Calu3 (cell line): ENCODE measurements around the gene FLYWCH1. TPM values are rescaled to one million over a fixed set of nuclear protein-coding genes. Genes with fewer than 3 reads are reported as not detected.

Source experiments
- BruUV-seq: library from RNA; stranded (reverse); fragments of 400-500 nt; replicated peaks from 2 replicates; lab custom pipeline; 2021; lab: Mats Ljungman, UMichigan
- CTCF ChIA-PET: fragments of 300-600 bp; sonication (Branson Sonifier 250); formaldehyde crosslinking; loops from one replicate; lab custom pipeline; 2022; ENCODE audit warnings: antibody characterized with exemption; lab: Charles Lee
- DNase-seq: peaks from one replicate; pipeline ENCODE4 v3.0.0; 2022
- H3K27ac Mint-ChIP-seq: one replicate; pipeline ENCODE4 v1.8.0; 2022; ENCODE audit warnings: mixed read lengths; ENCODE audit not compliant: unreplicated experiment
- H3K27me3 Mint-ChIP-seq: one replicate; pipeline ENCODE4 v1.8.0; 2022; ENCODE audit warnings: mixed read lengths; ENCODE audit not compliant: unreplicated experiment
- H3K36me3 Mint-ChIP-seq: one replicate; pipeline ENCODE4 v1.8.0; 2022; ENCODE audit warnings: mild to moderate bottlenecking, moderate library complexity, mixed read lengths; ENCODE audit not compliant: insufficient read depth, unreplicated experiment
- H3K4me1 Mint-ChIP-seq: one replicate; pipeline ENCODE4 v1.8.0; 2022; ENCODE audit warnings: mild to moderate bottlenecking, low read depth, mixed read lengths; ENCODE audit not compliant: unreplicated experiment
- H3K4me3 Mint-ChIP-seq: one replicate; pipeline ENCODE4 v1.8.0; 2022; ENCODE audit warnings: mild to moderate bottlenecking, low read depth, moderate library complexity, mixed read lengths; ENCODE audit not compliant: unreplicated experiment
- H3K9me3 Mint-ChIP-seq: one replicate; pipeline ENCODE4 v1.8.0; 2022; ENCODE audit warnings: low read depth, mixed read lengths; ENCODE audit not compliant: unreplicated experiment
- intact Hi-C: fragments of 100-400 bp; cut with micrococcal nuclease; formaldehyde crosslinking; loops from one replicate; pipeline ENCODE4 v1.10.0; 2022; ENCODE audit not compliant: unreplicated experiment
- total RNA-seq: library from RNA; stranded (reverse); gene quantifications from 2 replicates; pipeline ENCODE4 v1.2.3, GENCODE V29; 2022
- TF ChIP-seq, protein P1 (sequence below): fragments of 200-600 bp; IDR thresholded peaks from one replicate; pipeline ENCODE4 v1.8.0; 2022; ENCODE audit warnings: antibody characterized with exemption; ENCODE audit not compliant: unreplicated experiment

FLYWCH1 gene
- total RNA-seq, 1 experiment from 2014 or later: 34.8 TPM

DNA sequence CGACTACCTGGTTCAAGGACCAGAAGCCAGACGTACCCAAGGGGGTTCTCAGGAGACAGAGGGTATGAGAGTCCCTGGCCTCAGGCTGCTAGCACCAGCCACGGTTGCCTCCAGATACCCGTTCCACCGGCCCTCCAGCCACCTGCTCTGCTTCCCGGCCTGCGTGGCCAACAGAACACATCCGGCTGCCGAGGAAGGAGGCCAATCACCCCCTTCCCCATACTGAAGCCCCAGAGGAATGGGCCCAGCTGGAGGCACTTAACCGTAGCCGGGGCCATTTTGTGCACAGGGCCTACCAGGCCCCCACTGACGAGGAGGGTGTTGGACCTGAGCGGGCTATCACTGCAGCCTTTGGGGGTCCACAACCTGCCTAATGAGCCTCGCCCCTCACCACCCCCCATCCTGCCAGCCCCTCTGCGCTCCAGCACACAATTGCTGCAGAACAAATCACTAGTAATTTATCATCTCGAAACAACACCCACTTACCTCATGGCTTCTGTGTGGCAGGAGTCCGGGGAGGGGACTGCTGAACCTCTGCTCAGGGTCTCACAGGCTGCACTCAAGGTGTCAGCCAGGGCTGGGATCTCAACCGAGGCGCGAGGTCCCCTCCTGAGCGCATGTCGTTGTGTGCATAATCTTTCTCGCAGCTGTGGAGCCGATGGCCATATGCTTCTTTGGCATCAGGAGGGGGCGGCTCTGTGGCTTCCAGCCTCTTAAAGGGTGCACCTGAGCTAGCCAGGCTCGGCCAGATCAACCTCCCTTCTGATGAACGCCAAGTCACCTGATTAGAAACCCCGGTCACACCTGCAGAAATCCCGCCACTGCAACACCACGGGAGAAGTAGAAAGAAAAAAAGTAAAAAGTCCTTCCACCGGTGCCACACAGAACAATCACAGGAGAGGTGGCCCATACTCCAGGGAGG lies 42.2 kb downstream of the FLYWCH1 start:
- CTCF ChIA-PET: no interaction called here
- no peak for DNase-seq

DNA sequence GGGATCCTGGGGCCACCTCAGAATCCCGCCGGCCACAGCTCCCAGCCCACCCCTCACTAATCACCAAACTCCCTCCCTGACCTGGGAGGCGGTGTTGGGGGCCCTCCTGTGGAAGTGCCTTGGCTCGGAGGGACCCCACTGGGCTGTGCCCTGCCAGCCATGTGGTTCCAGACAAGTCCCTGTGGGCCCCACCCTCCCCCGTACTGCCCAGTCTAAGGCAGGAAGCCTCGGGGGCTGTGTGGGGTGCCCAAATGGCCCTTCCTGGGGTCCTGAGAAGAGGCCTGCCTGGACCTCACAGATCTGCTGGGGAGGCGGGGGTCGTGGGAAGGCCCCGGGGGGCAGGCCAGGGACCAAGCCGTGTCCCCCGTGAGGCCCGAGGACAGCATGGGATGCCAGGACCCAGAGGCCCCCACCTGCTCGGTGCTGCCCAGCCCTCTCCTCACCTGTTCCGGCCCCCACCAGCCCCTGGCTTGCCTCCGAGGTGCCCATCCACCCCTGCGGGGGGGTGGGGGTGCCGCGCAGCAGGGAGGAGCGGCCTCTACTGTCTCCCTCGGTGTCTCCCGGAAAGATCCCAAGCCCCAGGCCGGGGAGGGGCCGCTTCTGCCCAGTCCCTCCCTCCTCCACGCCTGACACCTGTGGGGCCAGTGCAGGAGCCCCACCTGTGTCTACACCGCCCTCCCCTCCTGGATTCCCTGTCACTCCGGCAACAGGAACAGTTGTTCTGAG lies 43.1 kb downstream of the FLYWCH1 start:
- no TSS peak for BruUV-seq
- H3K4me3 Mint-ChIP-seq: no peak overlapping the region
- peaks cover 25% of the 10 kb centered on the region for H3K36me3 Mint-ChIP-seq
- peaks cover 29% of the 10 kb centered on the region for H3K4me1 Mint-ChIP-seq
- intact Hi-C loops: no loop called here
- TF ChIP-seq, protein P1, sequence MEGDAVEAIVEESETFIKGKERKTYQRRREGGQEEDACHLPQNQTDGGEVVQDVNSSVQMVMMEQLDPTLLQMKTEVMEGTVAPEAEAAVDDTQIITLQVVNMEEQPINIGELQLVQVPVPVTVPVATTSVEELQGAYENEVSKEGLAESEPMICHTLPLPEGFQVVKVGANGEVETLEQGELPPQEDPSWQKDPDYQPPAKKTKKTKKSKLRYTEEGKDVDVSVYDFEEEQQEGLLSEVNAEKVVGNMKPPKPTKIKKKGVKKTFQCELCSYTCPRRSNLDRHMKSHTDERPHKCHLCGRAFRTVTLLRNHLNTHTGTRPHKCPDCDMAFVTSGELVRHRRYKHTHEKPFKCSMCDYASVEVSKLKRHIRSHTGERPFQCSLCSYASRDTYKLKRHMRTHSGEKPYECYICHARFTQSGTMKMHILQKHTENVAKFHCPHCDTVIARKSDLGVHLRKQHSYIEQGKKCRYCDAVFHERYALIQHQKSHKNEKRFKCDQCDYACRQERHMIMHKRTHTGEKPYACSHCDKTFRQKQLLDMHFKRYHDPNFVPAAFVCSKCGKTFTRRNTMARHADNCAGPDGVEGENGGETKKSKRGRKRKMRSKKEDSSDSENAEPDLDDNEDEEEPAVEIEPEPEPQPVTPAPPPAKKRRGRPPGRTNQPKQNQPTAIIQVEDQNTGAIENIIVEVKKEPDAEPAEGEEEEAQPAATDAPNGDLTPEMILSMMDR: no peak
- DNase-seq: no peak
- H3K9me3 Mint-ChIP-seq: no peaks in the 10 kb centered on the region
- CTCF ChIA-PET: no interaction called here
- H3K27ac Mint-ChIP-seq: no peak overlapping the region
- H3K27me3 Mint-ChIP-seq: peaks cover 48% of the 10 kb centered on the region

More for the DNA sequence above, 42.2 kb downstream of the FLYWCH1 start:
- no TSS peak for BruUV-seq
- Mint-ChIP-seq H3K36me3 (peaks cover 24% of the 10 kb centered on the region), H3K27me3 (peaks cover 39% of the 10 kb centered on the region), H3K4me3 (no peak overlapping the region), H3K9me3 (no peaks in the 10 kb centered on the region), H3K27ac (no peak overlapping the region), H3K4me1 (peaks cover 23% of the 10 kb centered on the region)
- intact Hi-C loops: no loop called here
- TF ChIP-seq, protein P1: no peak

DNA sequence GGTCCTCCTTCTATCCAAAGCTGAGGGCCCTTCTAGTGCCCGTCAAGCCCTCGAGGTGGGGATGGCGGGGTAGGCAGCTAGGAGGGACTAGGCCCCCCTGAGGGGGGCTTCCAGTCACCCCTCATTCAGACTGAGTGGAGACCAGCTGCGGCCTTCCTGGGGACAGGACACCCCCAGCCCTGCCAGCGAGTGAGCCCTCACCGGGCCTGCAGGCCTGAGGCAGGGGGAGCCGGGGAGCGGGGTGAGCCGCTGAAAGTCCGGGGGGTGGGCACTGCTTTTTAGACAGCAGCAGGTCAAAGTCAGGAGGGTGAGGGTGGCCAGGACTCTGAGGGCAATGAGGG lies 43.7 kb downstream of the FLYWCH1 start:
- no peak overlapping the region for H3K4me3 Mint-ChIP-seq
- CTCF ChIA-PET: no interaction called here
- peaks cover 30% of the 10 kb centered on the region for H3K36me3 Mint-ChIP-seq
- H3K27me3 Mint-ChIP-seq: peaks cover 54% of the 10 kb centered on the region
- H3K9me3 Mint-ChIP-seq: no peaks in the 10 kb centered on the region
- H3K27ac Mint-ChIP-seq: no peak overlapping the region
- intact Hi-C loops: no loop called here
- H3K4me1 Mint-ChIP-seq: peaks cover 34% of the 10 kb centered on the region
- DNase-seq: no peak
- no TSS peak for BruUV-seq
- TF ChIP-seq, protein P1: no peak

DNA sequence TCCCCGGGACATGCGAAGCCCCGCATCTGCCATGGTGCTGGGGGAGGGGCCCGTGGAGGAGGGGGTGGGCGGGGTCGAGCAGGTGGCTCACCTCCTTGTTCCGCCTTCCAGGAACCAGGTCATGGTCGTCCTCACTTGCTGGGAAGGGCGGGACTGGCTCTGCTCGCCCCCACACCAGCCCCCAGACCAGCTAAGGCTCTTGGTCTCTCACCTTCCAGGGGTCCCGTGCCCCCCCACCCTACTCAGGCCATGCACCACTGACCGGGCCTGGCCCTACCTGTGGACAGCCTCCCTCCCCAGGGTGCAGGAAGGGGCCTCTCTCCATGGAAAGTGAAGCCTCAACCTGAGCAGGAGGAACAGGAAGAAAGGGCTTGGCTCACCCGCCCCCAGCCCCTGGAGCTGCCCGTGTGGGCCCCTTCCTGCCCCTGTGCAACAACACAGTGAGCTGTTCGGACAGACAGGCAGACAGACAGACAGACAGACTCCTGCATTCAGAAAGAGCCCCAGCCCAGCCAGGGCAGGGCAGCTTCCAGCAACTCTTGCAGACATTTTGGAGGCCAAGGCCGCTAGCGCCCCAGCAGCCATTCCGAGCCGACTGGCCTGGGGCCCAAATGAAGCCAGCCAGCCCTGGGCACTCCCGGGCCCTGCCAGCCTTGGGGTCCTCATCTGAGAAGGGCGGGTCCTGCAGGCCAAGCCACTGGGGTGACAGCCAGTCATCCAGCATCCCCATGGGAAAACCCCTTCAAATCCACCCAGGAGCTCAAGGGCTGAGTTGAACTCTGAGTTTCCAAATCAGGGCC lies 44.2 kb downstream of the FLYWCH1 start:
- no TSS peak for BruUV-seq
- TF ChIP-seq, protein P1: no peak
- H3K4me3 Mint-ChIP-seq: no peak overlapping the region
- peaks cover 59% of the 10 kb centered on the region for H3K27me3 Mint-ChIP-seq
- H3K36me3 Mint-ChIP-seq: peaks cover 30% of the 10 kb centered on the region
- intact Hi-C loops: no loop called here
- no peak overlapping the region for H3K27ac Mint-ChIP-seq
- H3K4me1 Mint-ChIP-seq: peaks cover 34% of the 10 kb centered on the region
- no peak for DNase-seq
- CTCF ChIA-PET: no interaction called here
- no peaks in the 10 kb centered on the region for H3K9me3 Mint-ChIP-seq
